Neuron (in vitro differentiated cells): Measurements from ENCODE around the gene PSMB4.
"Not testable (repeated sequence)": the region's sequence is repeated elsewhere in the genome, so short reads cannot be mapped to it uniquely, and the experiment has no call there.

ENCODE experiments used
- H2AFZ ChIP-seq: one replicate; pipeline ENCODE4 v1.6.1; 2013; ENCODE audit warnings: low read depth, mild to moderate bottlenecking, inconsistent platforms, low read length, moderate library complexity
- H3K27me3 ChIP-seq: one replicate; pipeline ENCODE4 v1.6.1; 2013; ENCODE audit warnings: low read length; ENCODE audit not compliant: insufficient read depth
- H3K36me3 ChIP-seq: one replicate; pipeline ENCODE4 v1.6.1; 2013; ENCODE audit warnings: low read length; ENCODE audit not compliant: insufficient read depth
- H3K4me1 ChIP-seq: one replicate; pipeline ENCODE4 v1.6.1; 2013; ENCODE audit warnings: low read length; ENCODE audit not compliant: insufficient read depth
- H3K4me3 ChIP-seq: 2 replicates; pipeline ENCODE4 v1.5.1; 2013; ENCODE audit warnings: mild to moderate bottlenecking, low read length, moderate library complexity
- H3K9me3 ChIP-seq: one replicate; pipeline ENCODE4 v1.6.1; 2013; ENCODE audit warnings: low read length

PSMB4 gene

GRCh38 chr1:151428068-151428467 lies 28.7 kb downstream of the PSMB4 start:
- no peaks in the 10 kb centered on the region for H3K4me1 ChIP-seq
- H3K4me3 ChIP-seq, result no peak overlapping the region
- H3K36me3 ChIP-seq, result peaks cover 74% of the 10 kb centered on the region
- no peak overlapping the region for H2AFZ ChIP-seq
- H3K27me3 ChIP-seq, result no peaks in the 10 kb centered on the region
- no peaks in the 10 kb centered on the region for H3K9me3 ChIP-seq

GRCh38 chr1:151433827-151434226 lies 34.5 kb downstream of the PSMB4 start:
- peaks cover 36% of the 10 kb centered on the region for H3K36me3 ChIP-seq

DNA sequence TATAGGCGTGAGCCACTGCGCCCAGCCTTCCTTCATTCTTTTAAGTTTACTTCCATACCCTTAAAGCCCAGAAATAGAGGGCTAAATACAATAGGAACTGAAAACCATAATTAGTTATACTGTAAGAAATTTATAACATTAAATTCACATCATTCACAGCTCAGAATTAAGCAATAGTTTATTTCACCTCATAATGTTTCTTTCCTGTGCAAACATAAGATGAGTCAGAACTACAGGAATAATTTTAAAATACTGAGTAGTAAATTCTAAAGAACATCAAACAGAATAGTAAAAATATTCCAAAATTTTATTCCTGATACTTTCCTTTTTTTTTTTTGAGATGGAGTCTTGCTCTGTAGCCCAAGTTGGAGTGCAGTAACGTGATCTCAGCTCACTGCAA lies 35.8 kb downstream of the PSMB4 start:
- H2AFZ ChIP-seq, result no peak overlapping the region
- H3K4me1 ChIP-seq, result no peaks in the 10 kb centered on the region
- H3K4me3 ChIP-seq, result no peak overlapping the region
- peaks cover 36% of the 10 kb centered on the region for H3K36me3 ChIP-seq
- no peaks in the 10 kb centered on the region for H3K27me3 ChIP-seq
- H3K9me3 ChIP-seq, result no peaks in the 10 kb centered on the region

More at GRCh38 chr1:151433827-151434226, 34.5 kb downstream of the PSMB4 start:
- H2AFZ ChIP-seq, H3K27me3 ChIP-seq, H3K4me3 ChIP-seq, H3K9me3 ChIP-seq, H3K4me1 ChIP-seq: not testable (repeated sequence)

DNA sequence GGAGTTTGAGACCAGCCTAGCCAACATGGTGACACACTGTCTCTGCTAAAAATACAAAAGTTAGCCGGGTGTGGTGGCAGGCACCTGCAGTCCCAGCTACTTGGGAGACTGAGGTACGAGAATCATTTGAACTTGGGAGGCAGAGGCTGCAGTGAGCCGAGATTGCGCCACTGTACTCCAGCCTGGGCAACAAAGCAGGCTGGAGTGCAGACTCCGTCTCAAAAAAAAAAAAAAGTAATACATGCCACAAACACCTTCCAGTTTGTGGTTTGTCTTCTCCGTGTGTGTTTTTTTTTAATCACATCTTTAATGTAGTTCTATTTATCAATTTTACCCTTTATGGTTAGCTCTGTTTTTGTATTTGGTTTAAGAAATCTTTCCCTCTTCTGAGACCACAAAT lies 37.6 kb downstream of the PSMB4 start:
- no peaks in the 10 kb centered on the region for H3K27me3 ChIP-seq
- peaks cover 42% of the 10 kb centered on the region for H3K36me3 ChIP-seq
- no peak overlapping the region for H2AFZ ChIP-seq

GRCh38 chr1:151437396-151437795 lies 38.0 kb downstream of the PSMB4 start:
- H3K36me3 ChIP-seq, result peaks cover 44% of the 10 kb centered on the region

More for the DNA sequence above, 37.6 kb downstream of the PSMB4 start:
- Histone ChIP-seq H3K4me1 (no peaks in the 10 kb centered on the region), H3K4me3 (no peak overlapping the region), H3K9me3 (no peaks in the 10 kb centered on the region)

GRCh38 chr1:151443846-151444782 lies 44.7 kb downstream of the PSMB4 start:
- Histone ChIP-seq H3K36me3 (peaks cover 30% of the 10 kb centered on the region), H2AFZ (no peak overlapping the region), H3K4me1 (no peaks in the 10 kb centered on the region), H3K27me3 (no peaks in the 10 kb centered on the region), H3K9me3 (peaks cover 3% of the 10 kb centered on the region), H3K4me3 (no peak overlapping the region)

More at GRCh38 chr1:151437396-151437795, 38.0 kb downstream of the PSMB4 start:
- not testable (repeated sequence) for H3K9me3 ChIP-seq, H3K4me3 ChIP-seq, H3K4me1 ChIP-seq, H3K27me3 ChIP-seq, H2AFZ ChIP-seq

- H3K36me3 ChIP-seq, result peaks cover 24% of the 10 kb centered on the region
- H3K27me3 ChIP-seq, result no peaks in the 10 kb centered on the region
- no peaks in the 10 kb centered on the region for H3K4me1 ChIP-seq
- peaks cover 3% of the 10 kb centered on the region for H3K9me3 ChIP-seq
- H2AFZ ChIP-seq, result no peak overlapping the region
- no peak overlapping the region for H3K4me3 ChIP-seq
These were observed 45.4 kb downstream of the PSMB4 start for GRCh38 chr1:151444783-151445177.

DNA sequence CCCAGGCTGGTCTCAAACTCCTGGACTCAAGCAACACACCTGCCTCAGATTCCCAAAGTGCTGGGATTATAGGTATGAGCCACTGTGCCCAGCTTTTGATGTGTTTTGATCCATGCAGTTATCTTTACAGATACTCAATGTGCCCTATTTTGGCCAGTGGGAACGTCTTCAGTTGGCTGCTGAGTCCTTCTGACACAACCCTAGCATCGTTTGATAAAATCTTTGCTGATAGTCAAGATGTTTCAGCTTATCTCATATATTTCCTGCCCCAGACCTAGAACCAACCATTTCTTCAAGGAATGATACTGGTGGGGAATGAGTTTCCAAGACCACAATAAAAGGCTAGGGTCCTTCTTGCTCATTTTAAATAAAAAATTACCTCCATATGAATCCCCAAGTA lies 48.3 kb downstream of the PSMB4 start:
- Histone ChIP-seq H2AFZ (no peak overlapping the region), H3K9me3 (peaks cover 4% of the 10 kb centered on the region), H3K36me3 (peaks cover 13% of the 10 kb centered on the region), H3K4me3 (no peak overlapping the region), H3K4me1 (no peaks in the 10 kb centered on the region), H3K27me3 (no peaks in the 10 kb centered on the region)
